Caco-2 (cell line): ENCODE measurements around the gene LPAR4. TPM values are rescaled to one million over a fixed set of nuclear protein-coding genes. Genes with fewer than 3 reads are reported as not detected.

Source experiments
- BruUV-seq: library from RNA; stranded (reverse); fragments of 400-500 nt; replicated peaks from 2 replicates; lab custom pipeline; 2021; lab: Mats Ljungman, UMichigan
- CTCF ChIA-PET: fragments of 300-600 bp; sonication (Branson Sonifier 250); formaldehyde crosslinking; loops from one replicate; lab custom pipeline; 2022; ENCODE audit warnings: antibody characterized with exemption; lab: Charles Lee
- POLR2A ChIA-PET: fragments of 300-600 bp; sonication (Branson Sonifier 250); formaldehyde crosslinking; loops from one replicate; lab custom pipeline; 2022; ENCODE audit warnings: antibody characterized with exemption; lab: Charles Lee
- DNase-seq, 2 experiments: peaks; one replicate each; pipeline versions ENCODE4 v3.0.0 to v3.0.0-alpha.2; 2020 to 2022
- H3K27me3 ChIP-seq: replicated peaks from 2 replicates; pipeline ENCODE4 v1.6.0; 2011; ENCODE audit warnings: low read length; ENCODE audit not compliant: control insufficient read depth, insufficient read depth
- H3K36me3 ChIP-seq: 2 replicates; pipeline ENCODE4 v1.5.1; 2011; ENCODE audit warnings: low read length; ENCODE audit not compliant: control insufficient read depth, insufficient read depth
- H3K4me1 ChIP-seq: fragments of 250-450 bp; sonication (Bioruptor Pico); 2 replicates; pipeline ENCODE4 v1.5.1; 2020; ENCODE audit warnings: mild to moderate bottlenecking
- H3K4me3 ChIP-seq: 2 replicates; pipeline ENCODE4 v1.5.1; 2011; ENCODE audit warnings: low read depth, mild to moderate bottlenecking, control low read depth, low read length
- H3K9me3 ChIP-seq: fragments of 250-450 bp; sonication (Bioruptor Pico); 2 replicates; pipeline ENCODE4 v1.5.1; 2020; ENCODE audit warnings: mild to moderate bottlenecking, moderate library complexity
- H3K27ac Mint-ChIP-seq: one replicate; pipeline ENCODE4 v1.8.0; 2022; ENCODE audit warnings: mixed read lengths; ENCODE audit not compliant: unreplicated experiment
- H3K27me3 Mint-ChIP-seq: one replicate; pipeline ENCODE4 v1.8.0; 2022; ENCODE audit warnings: mixed read lengths; ENCODE audit not compliant: insufficient read depth, unreplicated experiment
- H3K36me3 Mint-ChIP-seq: one replicate; pipeline ENCODE4 v1.8.0; 2022; ENCODE audit warnings: mild to moderate bottlenecking, mixed read lengths; ENCODE audit not compliant: insufficient read depth, unreplicated experiment
- H3K4me1 Mint-ChIP-seq: one replicate; pipeline ENCODE4 v1.8.0; 2022; ENCODE audit warnings: low read depth, mixed read lengths; ENCODE audit not compliant: unreplicated experiment
- H3K4me3 Mint-ChIP-seq: one replicate; pipeline ENCODE4 v1.8.0; 2022; ENCODE audit warnings: mild to moderate bottlenecking, moderate library complexity, mixed read lengths; ENCODE audit not compliant: unreplicated experiment
- H3K9me3 Mint-ChIP-seq: one replicate; pipeline ENCODE4 v1.8.0; 2022; ENCODE audit warnings: mixed read lengths; ENCODE audit not compliant: unreplicated experiment
- intact Hi-C: fragments of 100-400 bp; cut with micrococcal nuclease; formaldehyde crosslinking; loops from one replicate; pipeline ENCODE4 v1.10.0; 2022; ENCODE audit not compliant: unreplicated experiment
- total RNA-seq: library from RNA; stranded (reverse); gene quantifications from 2 replicates; pipeline ENCODE4 v1.2.3, GENCODE V29; 2022
- TF ChIP-seq, protein P1 (sequence below), 2 experiments: fragments of 200-600 bp in 1 of 2; IDR thresholded peaks; 1 replicate in 1 of 2; 2 replicates in 1 of 2; pipeline versions ENCODE4 v1.5.1 to v1.8.0; 2011 to 2022; ENCODE audit warnings: antibody characterized with exemption in 1 of 2, control low read depth in 1 of 2, inconsistent platforms in 1 of 2, low read depth in 1 of 2, low read length in 1 of 2, mild to moderate bottlenecking in 1 of 2, moderate library complexity in 1 of 2; ENCODE audit not compliant: insufficient read depth in 1 of 2, severe bottlenecking in 1 of 2, unreplicated experiment in 1 of 2

Gene LPAR4
- total RNA-seq, 1 experiment from 2014 or later, result not detected

- POLR2A ChIA-PET, result no interaction called here
- no peak overlapping the region for H3K4me3 Mint-ChIP-seq
- Histone ChIP-seq H3K36me3 (no peaks in the 10 kb centered on the region), H3K9me3 (no peaks in the 10 kb centered on the region), H3K27me3 (no peaks in the 10 kb centered on the region), H3K4me1 (no peaks in the 10 kb centered on the region), H3K4me3 (no peak overlapping the region)
- intact Hi-C loops, result no loop called here
- no peak overlapping the region for H3K27ac Mint-ChIP-seq
- H3K9me3 Mint-ChIP-seq, result peaks cover 9% of the 10 kb centered on the region
- no TSS peak for BruUV-seq
- H3K4me1 Mint-ChIP-seq, result no peaks in the 10 kb centered on the region
- no peaks in the 10 kb centered on the region for H3K36me3 Mint-ChIP-seq
- CTCF ChIA-PET, result no interaction called here
- TF ChIP-seq, protein P1, sequence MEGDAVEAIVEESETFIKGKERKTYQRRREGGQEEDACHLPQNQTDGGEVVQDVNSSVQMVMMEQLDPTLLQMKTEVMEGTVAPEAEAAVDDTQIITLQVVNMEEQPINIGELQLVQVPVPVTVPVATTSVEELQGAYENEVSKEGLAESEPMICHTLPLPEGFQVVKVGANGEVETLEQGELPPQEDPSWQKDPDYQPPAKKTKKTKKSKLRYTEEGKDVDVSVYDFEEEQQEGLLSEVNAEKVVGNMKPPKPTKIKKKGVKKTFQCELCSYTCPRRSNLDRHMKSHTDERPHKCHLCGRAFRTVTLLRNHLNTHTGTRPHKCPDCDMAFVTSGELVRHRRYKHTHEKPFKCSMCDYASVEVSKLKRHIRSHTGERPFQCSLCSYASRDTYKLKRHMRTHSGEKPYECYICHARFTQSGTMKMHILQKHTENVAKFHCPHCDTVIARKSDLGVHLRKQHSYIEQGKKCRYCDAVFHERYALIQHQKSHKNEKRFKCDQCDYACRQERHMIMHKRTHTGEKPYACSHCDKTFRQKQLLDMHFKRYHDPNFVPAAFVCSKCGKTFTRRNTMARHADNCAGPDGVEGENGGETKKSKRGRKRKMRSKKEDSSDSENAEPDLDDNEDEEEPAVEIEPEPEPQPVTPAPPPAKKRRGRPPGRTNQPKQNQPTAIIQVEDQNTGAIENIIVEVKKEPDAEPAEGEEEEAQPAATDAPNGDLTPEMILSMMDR (IDR thresholded peaks at IDR 0.05; ENCODE audit: insufficient read depth in 1 of 2, low read depth in 1 of 2, low read length in 1 of 2, severe bottlenecking in 1 of 2, unreplicated experiment in 1 of 2), result no peak
- H3K27me3 Mint-ChIP-seq, result no peaks in the 10 kb centered on the region
- no peak for DNase-seq
Measured at GRCh38 chrX:78796916-78797315, 49.4 kb downstream of the LPAR4 start.

DNA sequence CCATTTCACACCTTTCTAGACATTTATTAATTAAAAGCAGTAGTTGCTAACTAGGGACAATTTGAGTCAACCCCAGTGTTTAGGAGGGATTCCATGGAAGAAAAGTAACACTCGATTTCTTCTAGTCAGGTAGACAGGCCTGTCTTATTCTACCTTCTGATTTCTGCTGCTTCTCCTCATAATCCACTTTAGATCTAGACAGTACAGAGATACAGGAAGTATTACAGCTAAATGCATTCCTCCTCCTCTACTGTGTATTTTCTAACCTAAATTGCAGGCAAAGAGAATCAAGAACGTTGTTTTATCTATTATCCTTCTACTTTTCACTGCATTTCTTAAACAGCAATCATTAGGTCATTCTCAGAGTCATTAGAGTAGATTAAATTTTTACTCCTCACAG lies 52.6 kb downstream of the LPAR4 start:
- Histone ChIP-seq H3K4me3 (no peak overlapping the region), H3K4me1 (no peaks in the 10 kb centered on the region), H3K36me3 (no peaks in the 10 kb centered on the region), H3K9me3 (no peaks in the 10 kb centered on the region), H3K27me3 (no peaks in the 10 kb centered on the region)
- H3K27me3 Mint-ChIP-seq, result no peaks in the 10 kb centered on the region
- no peaks in the 10 kb centered on the region for H3K36me3 Mint-ChIP-seq
- ChIA-PET CTCF (no interaction called here), POLR2A (no interaction called here)
- intact Hi-C loops, result no loop called here
- TF ChIP-seq, protein P1 (IDR thresholded peaks at IDR 0.05; ENCODE audit: insufficient read depth in 1 of 2, low read depth in 1 of 2, low read length in 1 of 2, severe bottlenecking in 1 of 2, unreplicated experiment in 1 of 2), result no peak
- BruUV-seq, result no TSS peak
- H3K4me1 Mint-ChIP-seq, result no peaks in the 10 kb centered on the region
- H3K9me3 Mint-ChIP-seq, result peaks cover 9% of the 10 kb centered on the region
- no peak overlapping the region for H3K4me3 Mint-ChIP-seq
- H3K27ac Mint-ChIP-seq, result no peak overlapping the region
- DNase-seq, result no peak

GRCh38 chrX:78800694-78801093 lies 53.2 kb downstream of the LPAR4 start:
- Mint-ChIP-seq H3K4me1 (no peaks in the 10 kb centered on the region), H3K27ac (no peak overlapping the region), H3K27me3 (no peaks in the 10 kb centered on the region), H3K4me3 (no peak overlapping the region), H3K36me3 (no peaks in the 10 kb centered on the region), H3K9me3 (peaks cover 9% of the 10 kb centered on the region)
- no peaks in the 10 kb centered on the region for H3K27me3 ChIP-seq
- no peak for DNase-seq
- no peaks in the 10 kb centered on the region for H3K4me1 ChIP-seq
- no peaks in the 10 kb centered on the region for H3K36me3 ChIP-seq
- no peaks in the 10 kb centered on the region for H3K9me3 ChIP-seq
- no peak overlapping the region for H3K4me3 ChIP-seq
- ChIA-PET CTCF (no interaction called here), POLR2A (no interaction called here)
- TF ChIP-seq, protein P1 (IDR thresholded peaks at IDR 0.05; ENCODE audit: insufficient read depth in 1 of 2, low read depth in 1 of 2, low read length in 1 of 2, severe bottlenecking in 1 of 2, unreplicated experiment in 1 of 2), result no peak
- intact Hi-C loops, result no loop called here
- BruUV-seq, result no TSS peak
